Karpas-422 (cell line): ENCODE measurements around the gene FTCD. TPM values are rescaled to one million over a fixed set of nuclear protein-coding genes. Genes with fewer than 3 reads are reported as not detected.
"Not testable (repeated sequence)": the region's sequence is repeated elsewhere in the genome, so short reads cannot be mapped to it uniquely, and the experiment has no call there.

Experiments used
- DNase-seq: peaks from one replicate; pipeline ENCODE4 v3.0.0-alpha.2; 2015
- H2AFZ ChIP-seq: fragments of 200-600 bp; sonication (generic); 2 replicates; pipeline ENCODE4 v1.6.1; 2014; ENCODE audit warnings: antibody characterized with exemption, low read length, mixed read lengths
- H3K27ac ChIP-seq: fragments of 200-600 bp; sonication (generic); 2 replicates; pipeline ENCODE4 v1.5.1; 2014; ENCODE audit warnings: mild to moderate bottlenecking, low read length, moderate library complexity
- H3K27me3 ChIP-seq: fragments of 200-600 bp; sonication (generic); 2 replicates; pipeline ENCODE4 v1.6.1; 2014; ENCODE audit warnings: low read length, mixed read lengths
- H3K36me3 ChIP-seq: fragments of 200-600 bp; sonication (generic); 2 replicates; pipeline ENCODE4 v1.6.1; 2014; ENCODE audit warnings: low read length, mixed read lengths; ENCODE audit not compliant: insufficient read depth
- H3K4me1 ChIP-seq: fragments of 200-600 bp; sonication (generic); 2 replicates; pipeline ENCODE4 v1.6.1; 2014; ENCODE audit warnings: mild to moderate bottlenecking, low read length, mixed read lengths
- H3K4me2 ChIP-seq: fragments of 200-600 bp; sonication (generic); 2 replicates; pipeline ENCODE4 v1.6.1; 2014; ENCODE audit warnings: low read length, low read depth, mild to moderate bottlenecking; ENCODE audit not compliant: poor library complexity, severe bottlenecking
- H3K4me3 ChIP-seq: fragments of 200-600 bp; sonication (generic); 2 replicates; pipeline ENCODE4 v1.5.1; 2014; ENCODE audit warnings: mild to moderate bottlenecking, antibody characterized with exemption, low read length, mixed read lengths
- H3K79me2 ChIP-seq: fragments of 200-600 bp; sonication (generic); 2 replicates; pipeline ENCODE4 v1.6.1; 2014; ENCODE audit warnings: mild to moderate bottlenecking, low read length, mixed read lengths
- H3K9ac ChIP-seq: fragments of 200-600 bp; sonication (generic); 2 replicates; pipeline ENCODE4 v1.6.0; 2014; ENCODE audit warnings: low read length
- H3K9me2 ChIP-seq: fragments of 200-600 bp; sonication (generic), shearing (Covaris generic); replicated peaks from 2 replicates; pipeline ENCODE4 v1.6.0; 2014; ENCODE audit warnings: mild to moderate bottlenecking, low read length, moderate library complexity; ENCODE audit not compliant: insufficient read depth
- H3K9me3 ChIP-seq: fragments of 300-700, 200-600 bp; sonication (generic); 2 replicates; pipeline ENCODE4 v1.6.1; 2014; ENCODE audit warnings: low read length, mixed read lengths
- H4K20me1 ChIP-seq: fragments of 200-600 bp; sonication (generic); 2 replicates; pipeline ENCODE4 v1.6.1; 2014; ENCODE audit warnings: mild to moderate bottlenecking, antibody characterized with exemption, low read length, low read depth; ENCODE audit not compliant: insufficient read depth
- total RNA-seq: library from RNA; depleted of rRNA; stranded (reverse); fragments of >200 nt; shearing (Covaris generic); gene quantifications from 2 replicates; pipeline ENCODE4 v1.2.3, GENCODE V29; 2014; ENCODE audit warnings: low replicate concordance; rRNA removed

Gene FTCD
- total RNA-seq: 0.14 TPM in 1 of 2 replicates, not detected in the other

GRCh38 chr21:46155514-46156377 lies at the start of gene FTCD:
Gene FTCD (minus strand): TSS chr21:46155579. CDS start chr21:46155523, 56 bp downstream.
- Histone ChIP-seq H4K20me1 (no peaks in the 10 kb centered on the region), H3K9ac (no peak within 1 kb of the TSS)
- DNase-seq: no peak

GRCh38 chr21:46205166-46205565 lies 49.8 kb upstream of the FTCD start:
- Histone ChIP-seq H3K27me3 (no peaks in the 10 kb centered on the region), H3K36me3 (peaks cover 18% of the 10 kb centered on the region), H3K79me2 (no peaks in the 10 kb centered on the region), H4K20me1 (no peaks in the 10 kb centered on the region), H3K4me2 (no peak overlapping the region), H3K4me3 (no peak overlapping the region), H3K27ac (no peak overlapping the region), H3K9ac (no peak overlapping the region), H3K4me1 (no peaks in the 10 kb centered on the region), H2AFZ (no peak overlapping the region), H3K9me3 (no peaks in the 10 kb centered on the region), H3K9me2 (no peaks in the 10 kb centered on the region)
- DNase-seq: no peak

More at GRCh38 chr21:46155514-46156377, at the start of gene FTCD:
- no peaks in the 10 kb centered on the region for H3K9me3 ChIP-seq
- no peak within 1 kb of the TSS for H3K4me3 ChIP-seq
- no peak within 1 kb of the TSS for H3K4me2 ChIP-seq
- H3K79me2 ChIP-seq: no peaks in the 10 kb centered on the region
- no peaks in the 10 kb centered on the region for H3K9me2 ChIP-seq
- H3K27me3 ChIP-seq: no peaks in the 10 kb centered on the region
- H3K4me1 ChIP-seq: peaks cover 8% of the 10 kb centered on the region
- H3K36me3 ChIP-seq: no peaks in the 10 kb centered on the region
- no peak within 1 kb of the TSS for H3K27ac ChIP-seq
- no peak within 1 kb of the TSS for H2AFZ ChIP-seq

- H3K36me3 ChIP-seq: peaks cover 35% of the 10 kb centered on the region
These were observed 47.8 kb upstream of the FTCD start for GRCh38 chr21:46203203-46203600.

GRCh38 chr21:46202592-46203202 lies 47.3 kb upstream of the FTCD start:
- H3K4me3 ChIP-seq: no peak overlapping the region
- no peak overlapping the region for H3K4me2 ChIP-seq
- H2AFZ ChIP-seq: no peak overlapping the region
- peaks cover 6% of the 10 kb centered on the region for H3K79me2 ChIP-seq
- no peak for DNase-seq
- no peaks in the 10 kb centered on the region for H3K4me1 ChIP-seq
- no peak overlapping the region for H3K27ac ChIP-seq
- H3K9me2 ChIP-seq: no peaks in the 10 kb centered on the region
- no peaks in the 10 kb centered on the region for H4K20me1 ChIP-seq
- no peaks in the 10 kb centered on the region for H3K27me3 ChIP-seq
- H3K36me3 ChIP-seq: peaks cover 35% of the 10 kb centered on the region
- no peaks in the 10 kb centered on the region for H3K9me3 ChIP-seq
- no peak overlapping the region for H3K9ac ChIP-seq

More at GRCh38 chr21:46203203-46203600, 47.8 kb upstream of the FTCD start:
- no peaks in the 10 kb centered on the region for H3K4me1 ChIP-seq
- H3K9me3 ChIP-seq: no peaks in the 10 kb centered on the region
- no peaks in the 10 kb centered on the region for H3K9me2 ChIP-seq
- peaks cover 5% of the 10 kb centered on the region for H3K79me2 ChIP-seq
- no peak overlapping the region for H3K9ac ChIP-seq
- no peaks in the 10 kb centered on the region for H3K27me3 ChIP-seq
- no peak overlapping the region for H3K27ac ChIP-seq
- no peak overlapping the region for H3K4me2 ChIP-seq
- no peak overlapping the region for H2AFZ ChIP-seq
- H4K20me1 ChIP-seq: no peaks in the 10 kb centered on the region
- H3K4me3 ChIP-seq: no peak overlapping the region
- DNase-seq: no peak

- H3K4me3 ChIP-seq, H3K27me3 ChIP-seq, H3K9me3 ChIP-seq, H3K4me2 ChIP-seq, H3K79me2 ChIP-seq, H3K27ac ChIP-seq, H3K9me2 ChIP-seq, H3K9ac ChIP-seq, H2AFZ ChIP-seq, H3K4me1 ChIP-seq, DNase-seq, H4K20me1 ChIP-seq: not testable (repeated sequence)
- H3K36me3 ChIP-seq: peaks cover 42% of the 10 kb centered on the region
These were observed 45.8 kb upstream of the FTCD start for GRCh38 chr21:46200877-46201803.

GRCh38 chr21:46199436-46200373 lies 44.3 kb upstream of the FTCD start:
- no peak for DNase-seq
- H3K9me3 ChIP-seq: no peaks in the 10 kb centered on the region
- H3K4me2 ChIP-seq: no peak overlapping the region
- peaks cover 6% of the 10 kb centered on the region for H3K79me2 ChIP-seq
- no peaks in the 10 kb centered on the region for H3K27me3 ChIP-seq
- no peak overlapping the region for H3K9ac ChIP-seq
- H3K27ac ChIP-seq: no peak overlapping the region
- no peak overlapping the region for H2AFZ ChIP-seq
- H4K20me1 ChIP-seq: no peaks in the 10 kb centered on the region
- H3K9me2 ChIP-seq: no peaks in the 10 kb centered on the region
- no peak overlapping the region for H3K4me3 ChIP-seq
- H3K36me3 ChIP-seq: peaks cover 47% of the 10 kb centered on the region
- no peaks in the 10 kb centered on the region for H3K4me1 ChIP-seq

GRCh38 chr21:46196733-46197132 lies 41.4 kb upstream of the FTCD start:
- Histone ChIP-seq H2AFZ (no peak overlapping the region), H4K20me1 (no peaks in the 10 kb centered on the region), H3K9me3 (no peaks in the 10 kb centered on the region), H3K27ac (no peak overlapping the region), H3K4me3 (no peak overlapping the region), H3K9me2 (no peaks in the 10 kb centered on the region), H3K36me3 (peaks cover 44% of the 10 kb centered on the region), H3K79me2 (peaks cover 6% of the 10 kb centered on the region), H3K9ac (no peak overlapping the region), H3K4me1 (no peaks in the 10 kb centered on the region), H3K27me3 (no peaks in the 10 kb centered on the region), H3K4me2 (no peak overlapping the region)
- no peak for DNase-seq
